Ammon's horn (tissue), 1 donor: ENCODE data around the gene NUTM2B.
"Not testable (repeated sequence)": the region's sequence is repeated elsewhere in the genome, so short reads cannot be mapped to it uniquely, and the experiment has no call there.

Source experiments
- DNase-seq: peaks from one replicate; pipeline ENCODE4 v3.0.0-alpha.2; 2016; ENCODE audit warnings: low spot score

The NUTM2B gene

GRCh38 chr10:79702927-79703326, at the start of gene NUTM2B:
Gene NUTM2B, plus strand, starts transcription at chr10:79703227. Its CDS starts 383 bp downstream, at chr10:79703610.
- not testable (repeated sequence) for DNase-seq

GRCh38 chr10:79663287-79663686, 39.7 kb upstream of the NUTM2B start:
- not testable (repeated sequence) for DNase-seq

GRCh38 chr10:79664686-79665085, 38.3 kb upstream of the NUTM2B start:
- DNase-seq = not testable (repeated sequence)

GRCh38 chr10:79669248-79669788, 33.7 kb upstream of the NUTM2B start:
- not testable (repeated sequence) for DNase-seq

GRCh38 chr10:79674878-79675277, 28.1 kb upstream of the NUTM2B start:
- not testable (repeated sequence) for DNase-seq

GRCh38 chr10:79683026-79683883, 19.8 kb upstream of the NUTM2B start:
- DNase-seq = not testable (repeated sequence)

GRCh38 chr10:79683884-79684720, 18.9 kb upstream of the NUTM2B start:
- DNase-seq = not testable (repeated sequence)

- DNase-seq = not testable (repeated sequence)
These were observed 17.9 kb upstream of the NUTM2B start for GRCh38 chr10:79685044-79685685.

GRCh38 chr10:79686595-79686994, 16.4 kb upstream of the NUTM2B start:
- DNase-seq = not testable (repeated sequence)

- DNase-seq = not testable (repeated sequence)
These were observed 15.4 kb upstream of the NUTM2B start for GRCh38 chr10:79687406-79688150.

- DNase-seq = not testable (repeated sequence)
These were observed 14.2 kb upstream of the NUTM2B start for GRCh38 chr10:79688798-79689197.

- not testable (repeated sequence) for DNase-seq
These were observed 6.4 kb upstream of the NUTM2B start for GRCh38 chr10:79696596-79696995.

GRCh38 chr10:79697141-79697540, 5.9 kb upstream of the NUTM2B start:
- not testable (repeated sequence) for DNase-seq

- not testable (repeated sequence) for DNase-seq
These were observed 2.6 kb upstream of the NUTM2B start for GRCh38 chr10:79700381-79700944.

- DNase-seq = not testable (repeated sequence)
These were observed 4.0 kb downstream of the NUTM2B start for GRCh38 chr10:79707017-79707416.

GRCh38 chr10:79714976-79715375, 11.9 kb downstream of the NUTM2B start:
- DNase-seq = not testable (repeated sequence)

- not testable (repeated sequence) for DNase-seq
These were observed 14.0 kb downstream of the NUTM2B start for GRCh38 chr10:79716917-79717579.

- not testable (repeated sequence) for DNase-seq
These were observed 17.0 kb downstream of the NUTM2B start for GRCh38 chr10:79720000-79720399.

- not testable (repeated sequence) for DNase-seq
These were observed 23.6 kb downstream of the NUTM2B start for GRCh38 chr10:79726620-79727019.

- DNase-seq = not testable (repeated sequence)
These were observed 41.8 kb downstream of the NUTM2B start for GRCh38 chr10:79744844-79745243.
